Nephron progenitor cell (in vitro differentiated cells): ENCODE data around the gene PRSS8.
A peak's percentile ranks its signal among the peaks of the same experiment; 100 is the strongest.
"Not testable (repeated sequence)": the region's sequence is repeated elsewhere in the genome, so short reads cannot be mapped to it uniquely, and the experiment has no call there.

ENCODE experiments used
- DNase-seq: peaks from one replicate; pipeline ENCODE4 v3.0.0; 2021
- H3K27ac Mint-ChIP-seq: 2 replicates; pipeline ENCODE4 v1.8.0; 2021; ENCODE audit warnings: mild to moderate bottlenecking, moderate library complexity, mixed read lengths
- H3K27me3 Mint-ChIP-seq: 2 replicates; pipeline ENCODE4 v1.8.0; 2021; ENCODE audit warnings: mild to moderate bottlenecking, low read depth, mixed read lengths; ENCODE audit not compliant: poor library complexity
- H3K36me3 Mint-ChIP-seq: 2 replicates; pipeline ENCODE4 v1.8.0; 2021; ENCODE audit warnings: low read depth, mixed read lengths
- H3K4me1 Mint-ChIP-seq: 2 replicates; pipeline ENCODE4 v1.8.0; 2021; ENCODE audit warnings: mixed read lengths
- H3K4me3 Mint-ChIP-seq: 2 replicates; pipeline ENCODE4 v1.8.0; 2021; ENCODE audit warnings: mild to moderate bottlenecking, moderate library complexity, mixed read lengths
- H3K9me3 Mint-ChIP-seq: 2 replicates; pipeline ENCODE4 v1.8.0; 2021; ENCODE audit warnings: mild to moderate bottlenecking, moderate library complexity, mixed read lengths
- TF ChIP-seq, protein P1 (sequence below): fragments of 200-600 bp; sonication (generic); IDR thresholded peaks from 2 replicates; pipeline ENCODE4 v1.5.0; 2021; ENCODE audit warnings: antibody characterized with exemption

Gene PRSS8

DNA sequence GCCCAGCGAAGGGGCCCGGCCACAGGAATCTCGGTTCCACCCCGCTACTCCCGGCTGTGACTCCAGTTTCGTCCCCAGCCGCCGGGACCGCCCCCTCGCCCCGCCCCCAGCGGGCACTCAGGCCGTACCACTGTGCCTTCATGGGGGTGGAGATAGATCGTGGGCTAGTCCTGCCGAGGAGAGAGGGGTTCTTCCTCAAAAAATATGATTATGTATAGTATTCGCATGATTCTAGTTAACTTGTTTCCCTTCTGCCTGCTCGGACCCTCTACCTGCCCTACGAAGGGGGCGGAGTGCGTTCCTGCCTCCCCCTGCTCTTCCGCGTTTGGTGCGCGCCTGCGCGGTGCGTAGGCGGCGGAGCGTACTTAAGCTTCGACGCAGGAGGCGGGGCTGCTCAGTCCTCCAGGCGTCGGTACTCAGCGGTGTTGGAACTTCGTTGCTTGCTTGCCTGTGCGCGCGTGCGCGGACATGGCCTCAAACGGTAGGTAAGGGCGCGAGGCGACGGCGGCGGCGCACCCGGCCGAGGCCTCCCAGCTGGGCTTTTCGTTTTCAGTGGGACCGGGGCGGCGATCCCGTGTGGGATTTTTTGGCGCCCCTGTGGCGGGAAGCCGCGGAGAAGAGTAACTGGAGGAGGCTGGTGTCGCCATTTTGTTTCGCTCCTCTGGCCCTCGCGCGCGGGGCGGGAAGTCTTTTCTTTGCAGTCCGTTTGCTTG, 44.4 kb upstream of the PRSS8 start, which contains the start of gene FUS:
Gene FUS, plus strand, starts transcription at position 393 of the 713 bp plus-strand sequence. Its CDS starts 76 bp downstream, at position 469.
- no peaks in the 10 kb centered on the region for H3K9me3 Mint-ChIP-seq
- peak within 1 kb of the TSS; percentile 100 for H3K27ac Mint-ChIP-seq
- peak within 1 kb of the TSS; percentile 99 for H3K4me3 Mint-ChIP-seq
- TF ChIP-seq, protein P1, sequence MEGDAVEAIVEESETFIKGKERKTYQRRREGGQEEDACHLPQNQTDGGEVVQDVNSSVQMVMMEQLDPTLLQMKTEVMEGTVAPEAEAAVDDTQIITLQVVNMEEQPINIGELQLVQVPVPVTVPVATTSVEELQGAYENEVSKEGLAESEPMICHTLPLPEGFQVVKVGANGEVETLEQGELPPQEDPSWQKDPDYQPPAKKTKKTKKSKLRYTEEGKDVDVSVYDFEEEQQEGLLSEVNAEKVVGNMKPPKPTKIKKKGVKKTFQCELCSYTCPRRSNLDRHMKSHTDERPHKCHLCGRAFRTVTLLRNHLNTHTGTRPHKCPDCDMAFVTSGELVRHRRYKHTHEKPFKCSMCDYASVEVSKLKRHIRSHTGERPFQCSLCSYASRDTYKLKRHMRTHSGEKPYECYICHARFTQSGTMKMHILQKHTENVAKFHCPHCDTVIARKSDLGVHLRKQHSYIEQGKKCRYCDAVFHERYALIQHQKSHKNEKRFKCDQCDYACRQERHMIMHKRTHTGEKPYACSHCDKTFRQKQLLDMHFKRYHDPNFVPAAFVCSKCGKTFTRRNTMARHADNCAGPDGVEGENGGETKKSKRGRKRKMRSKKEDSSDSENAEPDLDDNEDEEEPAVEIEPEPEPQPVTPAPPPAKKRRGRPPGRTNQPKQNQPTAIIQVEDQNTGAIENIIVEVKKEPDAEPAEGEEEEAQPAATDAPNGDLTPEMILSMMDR, result no peak
- H3K4me1 Mint-ChIP-seq, result peaks cover 50% of the 10 kb centered on the region
- H3K27me3 Mint-ChIP-seq, result no peaks in the 10 kb centered on the region
- H3K36me3 Mint-ChIP-seq, result peaks cover 36% of the 10 kb centered on the region
- DNase-seq, result peak; percentile 92

DNA sequence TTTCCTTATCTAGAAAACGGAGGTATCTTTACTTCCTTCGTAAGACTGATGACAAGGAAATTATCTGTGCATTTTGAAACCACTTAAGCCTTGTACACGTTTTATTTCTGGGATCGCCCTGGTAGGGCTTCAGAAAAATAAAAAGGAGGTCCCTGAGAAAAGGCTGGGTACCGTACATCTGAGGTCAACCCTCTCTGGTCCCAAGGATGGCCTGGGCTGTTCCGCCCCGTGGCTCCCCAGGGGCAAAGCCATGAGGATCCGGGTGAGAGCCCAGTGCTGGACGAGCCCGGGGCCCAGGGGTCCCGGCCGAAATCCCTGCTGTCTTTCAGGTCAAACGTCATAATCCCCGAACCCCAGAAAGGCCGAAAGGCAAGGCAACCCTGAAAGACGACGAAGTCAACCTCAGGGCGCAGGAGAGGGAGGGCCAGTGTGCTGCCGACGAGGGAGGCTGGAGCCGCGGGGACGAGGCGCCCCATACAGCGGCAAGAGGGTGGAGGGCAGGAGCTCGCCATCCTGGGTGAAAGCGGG, 43.8 kb upstream of the PRSS8 start:
- H3K4me3 Mint-ChIP-seq, result peak overlapping the region; percentile 99
- no peaks in the 10 kb centered on the region for H3K27me3 Mint-ChIP-seq
- TF ChIP-seq, protein P1, result no peak
- no peaks in the 10 kb centered on the region for H3K9me3 Mint-ChIP-seq
- peaks cover 31% of the 10 kb centered on the region for H3K36me3 Mint-ChIP-seq
- DNase-seq, result no peak
- H3K27ac Mint-ChIP-seq, result peak overlapping the region; percentile 96
- peaks cover 51% of the 10 kb centered on the region for H3K4me1 Mint-ChIP-seq

DNA sequence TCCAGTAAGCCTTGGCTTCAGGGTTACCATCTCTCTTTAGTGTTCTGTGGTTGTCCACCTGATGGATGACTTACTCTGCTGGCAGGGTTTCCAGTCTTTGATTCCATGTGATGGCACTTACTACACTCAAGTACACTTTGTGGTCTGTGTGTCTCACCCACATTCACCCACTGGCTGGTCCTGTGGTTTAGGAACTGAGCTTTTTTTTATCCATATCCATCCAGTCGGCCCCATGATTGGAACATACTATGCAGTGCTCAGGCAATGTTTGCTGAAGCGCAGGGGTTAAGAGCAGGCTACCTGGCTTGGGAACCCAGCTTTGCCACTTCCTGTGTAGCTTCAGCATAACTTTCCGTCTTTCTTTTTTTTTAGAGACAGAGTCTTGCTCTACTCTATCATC, 41.6 kb upstream of the PRSS8 start:
- no peak for DNase-seq
- Mint-ChIP-seq H3K4me3 (no peak overlapping the region), H3K4me1 (peaks cover 36% of the 10 kb centered on the region), H3K36me3 (peaks cover 10% of the 10 kb centered on the region), H3K27me3 (no peaks in the 10 kb centered on the region), H3K9me3 (no peaks in the 10 kb centered on the region), H3K27ac (peak overlapping the region; percentile 78)
- TF ChIP-seq, protein P1, result no peak

DNA sequence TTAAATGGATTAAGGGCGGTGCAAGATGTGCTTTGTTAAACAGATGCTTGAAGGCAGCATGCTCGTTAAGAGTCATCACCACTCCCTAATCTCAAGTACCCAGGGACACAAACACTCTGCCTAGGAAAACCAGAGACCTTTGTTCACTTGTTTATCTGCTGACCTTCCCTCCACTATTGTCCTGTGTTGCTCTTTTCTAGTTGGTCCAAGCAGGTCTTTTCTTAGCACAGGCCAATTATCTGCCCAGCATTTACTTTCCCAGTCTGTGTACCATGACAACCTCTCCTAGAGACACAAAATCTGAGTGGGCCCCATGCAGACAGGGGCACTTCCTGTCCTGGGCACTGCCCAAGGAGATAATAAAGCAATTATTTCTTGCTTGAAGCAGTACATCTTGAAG, 34.5 kb upstream of the PRSS8 start:
- H3K36me3 Mint-ChIP-seq, H3K27me3 Mint-ChIP-seq, H3K27ac Mint-ChIP-seq, DNase-seq, H3K9me3 Mint-ChIP-seq, H3K4me3 Mint-ChIP-seq: not testable (repeated sequence)
- H3K4me1 Mint-ChIP-seq, result peaks cover 30% of the 10 kb centered on the region

DNA sequence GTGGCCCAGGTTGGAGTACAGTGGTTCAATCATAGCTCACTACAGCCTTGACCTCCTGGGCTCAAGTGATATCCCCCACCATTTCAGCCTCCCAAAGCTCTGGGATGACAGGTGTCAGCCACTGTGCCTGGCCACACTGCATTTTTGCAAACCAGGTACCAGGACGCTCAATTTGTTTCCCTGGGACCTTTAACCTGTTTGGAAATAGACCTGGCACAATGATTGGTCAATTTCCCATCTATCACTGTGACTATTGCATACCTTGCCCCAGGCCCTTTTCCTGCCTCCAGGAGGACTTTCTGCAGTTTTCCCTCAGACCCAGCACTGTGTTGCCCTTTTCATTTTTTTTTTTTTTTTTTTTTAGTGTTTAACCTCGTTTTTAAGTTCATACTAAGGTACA, 33.3 kb upstream of the PRSS8 start:
- Mint-ChIP-seq H3K4me1 (peaks cover 24% of the 10 kb centered on the region), H3K27ac (peak overlapping the region; percentile 77), H3K36me3 (no peaks in the 10 kb centered on the region)

DNA sequence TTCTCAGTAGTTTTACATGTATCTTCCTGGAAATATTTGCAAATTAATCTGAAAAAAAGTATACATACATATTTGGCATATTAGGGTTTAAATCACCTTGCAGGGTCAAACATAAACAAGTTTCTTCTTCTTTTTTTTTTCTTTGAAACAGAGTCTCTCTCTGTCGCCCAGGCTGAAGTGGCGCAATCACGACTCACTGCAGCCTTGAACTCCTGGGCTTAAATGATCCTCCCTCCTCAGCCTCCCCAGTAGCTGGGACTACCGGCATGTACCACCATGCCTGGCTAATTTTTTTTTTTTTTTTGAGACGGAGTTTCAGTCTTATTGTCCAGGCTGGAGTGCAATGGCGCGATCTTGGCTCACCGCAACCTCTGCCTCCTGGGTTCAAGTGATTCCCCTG, 31.8 kb upstream of the PRSS8 start:
- Mint-ChIP-seq H3K36me3 (no peaks in the 10 kb centered on the region), H3K27ac (no peak overlapping the region), H3K9me3 (no peaks in the 10 kb centered on the region), H3K4me1 (peaks cover 19% of the 10 kb centered on the region), H3K27me3 (peaks cover 4% of the 10 kb centered on the region), H3K4me3 (no peak overlapping the region)
- no peak for DNase-seq
- TF ChIP-seq, protein P1, result no peak

More for the DNA sequence above, 33.3 kb upstream of the PRSS8 start:
- TF ChIP-seq, protein P1, result no peak
- no peaks in the 10 kb centered on the region for H3K9me3 Mint-ChIP-seq
- DNase-seq, result no peak
- H3K27me3 Mint-ChIP-seq, result no peaks in the 10 kb centered on the region
- H3K4me3 Mint-ChIP-seq, result no peak overlapping the region
